Activated CD4-positive, alpha-beta T cell treated with anti-CD3 and anti-CD28 coated beads, Interleukin-2, amount 50 U/mL, for 48 hours (primary cell): ENCODE results near the gene CNOT11.
"Not testable (repeated sequence)": the region's sequence is repeated elsewhere in the genome, so short reads cannot be mapped to it uniquely, and the experiment has no call there.

Experiments
- DNase-seq, 2 experiments: peaks; one replicate each; pipeline ENCODE4 v3.0.0-alpha.2; 2020

Gene CNOT11

DNA sequence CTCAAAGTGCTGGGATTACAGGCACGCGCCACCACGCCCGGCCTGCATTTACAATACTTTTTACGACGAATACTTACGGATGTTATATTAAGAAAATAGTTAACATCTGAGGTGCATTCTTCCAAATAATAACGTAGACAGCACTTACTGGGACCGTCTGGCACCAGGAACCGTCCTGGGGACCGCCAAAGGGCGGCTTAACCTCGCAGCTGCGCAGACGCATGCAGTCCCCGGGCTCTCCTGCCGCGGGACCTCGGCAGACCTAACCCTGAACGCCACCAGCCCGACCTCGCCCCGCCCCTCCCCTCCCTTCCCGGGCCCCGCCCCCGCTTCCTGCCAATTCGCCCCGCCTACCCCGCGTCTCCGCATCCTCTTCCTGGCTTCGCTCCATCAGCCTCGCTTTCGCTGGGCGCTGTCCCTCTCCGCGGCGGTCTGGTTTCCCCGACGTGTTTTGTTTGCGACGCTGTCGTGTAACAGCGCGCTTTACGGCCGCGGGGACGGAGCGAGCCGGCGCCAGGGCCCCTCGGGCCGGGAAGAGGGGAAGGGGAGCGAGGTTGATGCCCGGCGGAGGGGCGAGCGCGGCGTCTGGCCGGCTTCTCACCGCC is at the start of gene CNOT11:
TSS of gene CNOT11 (plus strand) at position 479 of the 605 bp plus-strand sequence. CDS start at position 558, 79 bp downstream.
- DNase-seq = peak; percentile 99

DNA sequence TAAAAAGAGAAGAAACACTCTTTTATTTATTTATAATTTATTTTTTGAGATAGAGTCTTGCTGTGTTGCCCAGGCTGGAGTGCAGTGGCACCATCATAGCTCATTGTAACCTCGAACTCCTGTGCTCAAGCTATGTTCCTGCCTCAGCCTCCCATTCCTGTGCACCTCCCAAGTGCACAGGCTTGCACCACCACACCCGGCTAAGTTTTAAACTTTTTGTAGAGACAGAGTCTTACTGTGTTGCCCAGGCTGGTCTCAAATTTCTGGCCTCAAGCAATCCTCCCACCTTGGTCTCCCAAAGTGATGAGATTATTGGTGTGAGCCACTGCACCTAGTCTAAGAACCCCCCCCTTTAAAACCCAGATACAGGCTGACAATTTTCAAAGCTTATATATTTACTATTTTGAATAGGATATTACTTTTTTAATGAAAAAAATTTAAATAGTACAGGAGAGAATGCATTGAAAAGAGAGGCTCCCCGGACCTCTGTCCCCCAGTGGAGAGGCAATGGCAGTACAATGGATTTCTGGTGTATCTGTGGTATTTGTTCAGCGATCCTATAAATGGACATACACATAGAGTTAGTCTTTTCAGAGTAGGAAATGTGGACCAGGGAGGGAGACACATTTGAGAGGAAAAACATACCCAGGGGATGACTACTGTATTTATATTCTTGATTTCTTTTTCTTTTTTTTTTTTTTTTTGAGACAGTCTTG is 48.1 kb upstream of the CNOT11 start:
- no peak for DNase-seq

GRCh38 chr2:101205521-101206479 is 46.9 kb upstream of the CNOT11 start:
- DNase-seq = peak; percentile 33 to 52

DNA sequence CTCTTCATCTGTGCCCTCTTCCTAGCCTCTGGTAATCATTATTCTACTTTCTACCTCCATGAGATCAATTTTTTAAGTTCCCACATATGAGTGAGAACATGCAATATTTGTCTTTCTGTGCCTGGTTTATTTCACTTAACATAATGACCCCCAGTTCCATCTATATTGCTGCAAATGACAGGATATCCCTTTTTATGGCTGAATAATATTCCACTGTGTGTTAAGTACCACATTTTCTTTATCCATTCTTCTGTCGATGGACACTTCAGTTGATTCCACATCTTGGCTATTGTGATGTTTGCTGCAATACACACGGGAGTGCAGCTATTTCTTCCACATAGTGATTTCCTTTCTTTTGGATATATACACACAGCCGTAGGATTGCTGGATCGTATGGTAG is 43.9 kb upstream of the CNOT11 start:
- no peak for DNase-seq

DNA sequence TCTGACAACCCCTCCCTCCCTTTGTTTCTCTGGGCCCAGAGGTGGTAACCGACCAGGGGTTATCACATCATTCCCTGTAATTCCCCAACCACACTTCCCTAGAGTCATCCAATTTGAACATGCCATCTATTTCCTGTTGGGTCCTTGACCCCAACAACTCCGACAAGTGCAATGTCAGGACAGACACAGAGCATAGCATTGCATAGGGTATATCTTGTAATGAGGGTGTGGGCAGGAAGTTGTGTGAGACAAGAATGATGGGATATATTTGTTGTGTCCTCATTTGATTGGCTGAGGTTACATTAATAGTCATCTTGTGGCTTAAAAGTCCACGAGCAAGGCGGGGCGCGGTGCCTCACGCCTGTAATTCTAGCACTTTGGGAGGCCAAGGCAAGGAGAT is 33.4 kb upstream of the CNOT11 start:
- DNase-seq = no peak

- not testable (repeated sequence) for DNase-seq
Observed at GRCh38 chr2:101220091-101220490, 32.6 kb upstream of the CNOT11 start.

GRCh38 chr2:101223814-101224231 is 28.9 kb upstream of the CNOT11 start:
- DNase-seq = peak; percentile 13 to 42

- no peak for DNase-seq
Observed at GRCh38 chr2:101230541-101231001, 22.1 kb upstream of the CNOT11 start.

GRCh38 chr2:101231240-101231639 is 21.4 kb upstream of the CNOT11 start:
- no peak for DNase-seq

- DNase-seq = no peak
Observed at GRCh38 chr2:101231937-101232730, 20.6 kb upstream of the CNOT11 start.

DNA sequence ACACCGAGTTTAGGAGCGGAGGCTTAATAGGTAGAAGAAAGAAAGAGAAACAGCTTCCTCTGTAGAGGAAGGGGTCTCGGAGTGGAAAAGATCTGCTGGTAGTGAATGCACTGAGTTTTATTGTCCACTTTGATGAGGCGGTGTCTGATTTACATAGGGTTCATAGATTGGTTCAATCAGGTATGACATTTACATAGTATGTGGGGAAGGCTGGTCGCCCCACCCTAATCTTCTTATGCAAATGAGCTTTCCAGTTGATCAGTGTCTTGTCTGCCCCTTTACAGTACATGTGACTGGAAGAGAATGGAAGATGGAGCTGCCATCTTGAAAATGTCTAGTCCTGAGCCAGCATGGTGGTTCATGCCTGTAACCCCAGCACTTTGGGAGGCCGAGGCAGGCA is 19.9 kb upstream of the CNOT11 start:
- DNase-seq = no peak

GRCh38 chr2:101234169-101234938 is 18.3 kb upstream of the CNOT11 start:
- DNase-seq = no peak

DNA sequence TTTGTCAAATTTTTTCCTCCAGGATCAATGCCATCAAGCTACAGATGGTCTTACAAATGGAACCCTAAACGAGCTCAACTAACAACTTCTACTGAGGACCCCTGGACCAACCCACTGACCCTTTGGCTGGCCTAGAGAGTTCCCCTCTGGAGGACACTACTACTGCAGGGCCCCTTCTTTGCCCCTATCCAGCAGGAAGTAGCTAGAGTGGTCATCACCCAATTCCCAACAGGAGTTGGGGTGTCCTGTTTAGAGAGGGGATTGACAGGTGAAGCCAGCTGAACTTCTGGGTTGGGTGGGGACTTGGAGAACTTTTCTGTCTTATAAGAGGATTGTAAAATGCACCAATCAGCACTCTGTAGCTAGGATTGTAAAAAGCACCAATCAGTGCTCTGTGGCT is 16.7 kb upstream of the CNOT11 start:
- DNase-seq = not testable (repeated sequence)

DNA sequence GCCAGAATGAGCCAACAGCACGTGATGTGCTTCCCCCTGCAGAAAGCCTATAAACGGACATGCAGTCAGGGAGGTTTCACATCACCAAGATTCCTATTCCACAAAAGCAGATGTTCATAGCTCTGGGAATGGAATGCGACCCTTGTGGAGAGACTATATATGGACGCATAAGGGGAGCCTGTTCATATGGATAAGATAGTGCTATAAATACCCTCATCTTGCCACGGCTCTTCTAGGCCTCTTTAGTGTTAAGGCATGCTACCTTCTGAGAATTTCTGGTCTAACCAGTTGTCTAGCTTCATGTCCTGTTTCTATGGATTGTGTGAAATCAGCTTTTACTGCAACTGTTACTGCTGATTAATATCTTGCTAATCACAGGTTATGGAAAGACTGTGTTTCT is 14.7 kb upstream of the CNOT11 start:
- not testable (repeated sequence) for DNase-seq

GRCh38 chr2:101238930-101239759 is 13.5 kb upstream of the CNOT11 start:
- no peak for DNase-seq

GRCh38 chr2:101239760-101240118 is 12.9 kb upstream of the CNOT11 start:
- not testable (repeated sequence) for DNase-seq

GRCh38 chr2:101240694-101241093 is 12.0 kb upstream of the CNOT11 start:
- not testable (repeated sequence) for DNase-seq

GRCh38 chr2:101241158-101241557 is 11.5 kb upstream of the CNOT11 start:
- no peak for DNase-seq

- not testable (repeated sequence) for DNase-seq
Observed at GRCh38 chr2:101244373-101244772, 8.3 kb upstream of the CNOT11 start.

- not testable (repeated sequence) for DNase-seq
Observed at GRCh38 chr2:101244899-101245298, 7.8 kb upstream of the CNOT11 start.

DNA sequence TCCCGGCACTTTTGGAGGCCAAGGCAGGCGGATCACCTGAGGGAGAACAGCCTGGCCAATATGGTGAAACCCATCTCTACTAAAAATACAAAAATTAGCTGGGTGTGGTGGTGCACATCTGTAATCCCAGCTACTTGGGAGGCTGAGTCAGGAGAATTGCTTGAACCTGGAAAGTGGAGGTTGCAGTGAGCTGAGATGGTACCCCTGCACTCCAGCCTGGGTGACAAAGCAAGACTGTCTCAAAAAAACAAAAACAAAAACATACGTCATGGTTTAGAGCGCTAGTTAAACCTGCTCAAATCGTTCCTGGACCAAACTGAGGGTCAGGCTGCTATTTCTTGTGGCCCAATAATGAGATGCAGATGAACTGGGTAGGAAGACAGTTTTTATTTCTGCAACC is 7.2 kb upstream of the CNOT11 start:
- DNase-seq = not testable (repeated sequence)
